A549 (cell line): ENCODE results near the gene CEP72.

Source experiments
- MAZ ChIP-seq: fragments of 150-350 bp; IDR thresholded peaks from 2 replicates; pipeline ENCODE4 v1.6.1; 2014; ENCODE audit warnings: antibody characterized with exemption, low read depth, low read length, borderline replicate concordance
- MYC ChIP-seq: IDR thresholded peaks from 2 replicates; pipeline ENCODE4 v1.6.1; 2012; ENCODE audit warnings: mild to moderate bottlenecking, inconsistent platforms, low read length, improper control_type of control experiment, borderline replicate concordance

GRCh38 chr5:659496-660263, 47.5 kb downstream of the CEP72 start:
- TF ChIP-seq MYC (no peak), MAZ (no peak)
